K562 (cell line): ENCODE results near the gene FAM32A. TPM values are rescaled to one million over a fixed set of nuclear protein-coding genes. Genes with fewer than 3 reads are reported as not detected.

Experiments used
- ATAC-seq: fragments of 200-7000 bp; cut with Tn5 transposase; 3 replicates; pipeline ENCODE4 v1.9.1; 2020; ENCODE audit warnings: moderate library complexity
- BruUV-seq: library from RNA; stranded (reverse); fragments of 400-500 nt; replicated peaks from 2 replicates; lab custom pipeline; 2021; lab: Mats Ljungman, UMichigan
- CTCF ChIA-PET: fragments of 300-600 bp; formaldehyde crosslinking; extraction: SDS; loops from one replicate; lab custom pipeline; 2021; ENCODE audit warnings: low intra/inter-chr PET ratio; lab: Yijun Ruan, JAX
- POLR2A ChIA-PET: fragments of 300-600, 350-650 bp; sonication (Branson Sonifier 250); formaldehyde crosslinking; extraction: SDS; loops from one replicate; lab custom pipeline; 2021; ENCODE audit warnings: antibody characterized with exemption, inconsistent platforms; lab: Yijun Ruan, JAX
- DNase-seq, 4 experiments: peaks; one replicate each; pipeline versions ENCODE4 v3.0.0 to v3.0.0-alpha.2; 2011 to 2018; ENCODE audit warnings: low spot score in 3 of 4, mixed read lengths in 3 of 4; ENCODE audit errors: extremely low read depth in 1 of 4
- FAIRE-seq: peaks from 2 replicates; lab custom pipeline; 2011; peaks lifted over from hg19 to GRCh38; lab: Jason Lieb, UNC
- H2AFZ ChIP-seq: 2 replicates; pipeline ENCODE4 v1.6.0; 2011; ENCODE audit warnings: low read depth, low read length, control low read depth, inconsistent platforms
- H3K27ac ChIP-seq: fragments of 200-600 bp; 3 replicates; pipeline ENCODE4 v1.8.0; 2011; ENCODE audit warnings: low read depth, mild to moderate bottlenecking, control low read depth, inconsistent platforms, low read length, moderate library complexity, mixed read lengths; ENCODE audit errors: extremely low read depth
- H3K27me3 ChIP-seq, 2 experiments: fragments of 300-600 bp in 1 of 2; 2 replicates in 1 of 2; 3 replicates in 1 of 2; pipeline versions ENCODE4 v1.6.0 to v1.8.0; 2011; ENCODE audit warnings: inconsistent platforms in 2 of 2, low read length in 2 of 2, mild to moderate bottlenecking in 1 of 2, mixed read lengths in 1 of 2, moderate library complexity in 1 of 2; ENCODE audit not compliant: control insufficient read depth in 2 of 2, insufficient read depth in 2 of 2
- H3K36me3 ChIP-seq: fragments of 300-600 bp; 3 replicates; pipeline ENCODE4 v1.8.0; 2011; ENCODE audit warnings: mild to moderate bottlenecking, low read length, inconsistent platforms; ENCODE audit not compliant: control insufficient read depth, insufficient read depth
- H3K4me1 ChIP-seq, 2 experiments: fragments of 200-600 bp in 1 of 2; replicated peaks in 1 of 2; 2 replicates in 1 of 2; 3 replicates in 1 of 2; pipeline versions ENCODE4 v1.5.1 to v1.8.0; 2011; ENCODE audit warnings: inconsistent platforms in 2 of 2, low read length in 2 of 2, mild to moderate bottlenecking in 1 of 2, mixed read lengths in 1 of 2, moderate library complexity in 1 of 2; ENCODE audit not compliant: control insufficient read depth in 2 of 2, insufficient read depth in 2 of 2
- H3K4me2 ChIP-seq: 2 replicates; pipeline ENCODE4 v1.6.1; 2011; ENCODE audit warnings: low read length, control low read depth, inconsistent platforms, mixed read lengths; ENCODE audit not compliant: insufficient read depth
- H3K4me3 ChIP-seq: fragments of 200-600 bp; sonication (generic), shearing (Covaris generic); 2 replicates; pipeline ENCODE4 v1.5.1; 2016; ENCODE audit warnings: control low read depth, inconsistent platforms
- H3K79me2 ChIP-seq: fragments of 200-600 bp; 3 replicates; pipeline ENCODE4 v1.8.0; 2011; ENCODE audit warnings: low read length, inconsistent platforms; ENCODE audit not compliant: control insufficient read depth, insufficient read depth
- H3K9ac ChIP-seq, 2 experiments: 2 replicates each; pipeline versions ENCODE4 v1.6.0 to v1.6.1; 2011; ENCODE audit warnings: low read depth in 2 of 2, low read length in 2 of 2, control low read depth in 1 of 2, inconsistent platforms in 1 of 2, mild to moderate bottlenecking in 1 of 2, mixed read lengths in 1 of 2; ENCODE audit not compliant: insufficient read depth in 1 of 2
- H3K9me1 ChIP-seq: one replicate; pipeline ENCODE4 v1.6.0; 2011; ENCODE audit warnings: inconsistent platforms, mild to moderate bottlenecking, low read length, moderate library complexity; ENCODE audit not compliant: control insufficient read depth, insufficient read depth
- H3K9me3 ChIP-seq: replicated peaks from 2 replicates; pipeline ENCODE4 v1.5.1; 2011; ENCODE audit warnings: low read depth, low read length, inconsistent platforms; ENCODE audit not compliant: control insufficient read depth, insufficient read depth
- H4K20me1 ChIP-seq: replicated peaks from 2 replicates; pipeline ENCODE4 v1.6.1; 2011; ENCODE audit warnings: low read length, inconsistent platforms, mixed read lengths; ENCODE audit not compliant: control insufficient read depth, insufficient read depth
- HMG20B ChIP-seq: fragments of 250-450 bp; sonication (Bioruptor Pico); IDR thresholded peaks from 2 replicates; pipeline ENCODE4 v1.5.0; 2021; ENCODE audit warnings: mild to moderate bottlenecking
- JUN ChIP-seq, 2 experiments: sonication (generic) in 1 of 2; formaldehyde crosslinking in 1 of 2; IDR thresholded peaks; 2 replicates each; pipeline versions ENCODE4 v1.6.1 to v1.8.0; 2012 to 2022; ENCODE audit warnings: borderline replicate concordance in 2 of 2, mild to moderate bottlenecking in 2 of 2, improper control_type of control experiment in 1 of 2, low read depth in 1 of 2, low read length in 1 of 2, missing genetic modification reagents in 1 of 2
- NCOA1 ChIP-seq: fragments of 450-650 bp; IDR thresholded peaks from 2 replicates; pipeline ENCODE4 v1.6.1; 2016; ENCODE audit warnings: low read depth
- WHSC1 ChIP-seq: IDR thresholded peaks from one replicate; pipeline ENCODE4 v1.6.1; 2012; ENCODE audit warnings: low read length, control low read depth, inconsistent platforms
- ZNF12 ChIP-seq: sonication (generic); formaldehyde crosslinking; IDR thresholded peaks from 2 replicates; pipeline ENCODE4 v1.4.0; 2020; ENCODE audit warnings: mild to moderate bottlenecking, missing genetic modification reagents
- ZNF311 ChIP-seq: fragments of 250-450 bp; sonication (Bioruptor Pico); IDR thresholded peaks from 2 replicates; pipeline ENCODE4 v1.4.0; 2020; ENCODE audit warnings: mild to moderate bottlenecking, moderate library complexity
- WGBS: fragments of 100-300 bp; shearing (Covaris generic); methylation state at CpG from one replicate; pipeline ENCODE4 v1.1.6; 2016; ENCODE audit warnings: low coverage, mixed read lengths; ENCODE audit not compliant: insufficient coverage; ENCODE audit errors: missing lambda C conversion rate; 5-methylcytosine and 5-hydroxymethylcytosine counted together
- in situ Hi-C: fragments of 300-500 bp; cut with MboI; formaldehyde crosslinking; loops from 4 replicates; pipeline ENCODE4 v1.15.0; 2018; ENCODE audit warnings: inconsistent platforms, mixed read lengths
- intact Hi-C: fragments of 100-400 bp; cut with micrococcal nuclease; formaldehyde crosslinking; loops from 2 replicates; pipeline ENCODE4 v1.14.2; 2022
- polyA plus RNA-seq, 8 experiments: library from polyadenylated mRNA; depleted of rRNA in 4 of 8; stranded (reverse) in 5 of 8; unstranded in 3 of 8; fragments of >200 nt; fragmentation: Nextera tagmentation in 2 of 8; fragmentation: Illumina TruSeq in 1 of 8; extraction: Ambion mirVana in 2 of 8; extraction: Trizol in 1 of 8; gene quantifications; 2 replicates each; pipeline versions ENCODE4 v1.2.1 to v1.2.3, GENCODE V29; 2011 to 2014; ENCODE audit warnings: inconsistent platforms in 1 of 8, missing spikeins in 1 of 8
- total RNA-seq, 7 experiments: library from RNA; depleted of rRNA in 6 of 7; stranded (reverse); fragments of >200 nt in 6 of 7; fragmentation: Illumina TruSeq in 2 of 7; extraction: Trizol in 2 of 7; gene quantifications; 2 replicates each; pipeline versions ENCODE4 v1.2.1 to v1.2.3, GENCODE V29; 2011 to 2021; ENCODE audit warnings: low replicate concordance in 1 of 7
- TF ChIP-seq, protein P1 (sequence below): sonication (generic); formaldehyde crosslinking; IDR thresholded peaks from 2 replicates; pipeline ENCODE4 v1.8.1; 2023; ENCODE audit warnings: mild to moderate bottlenecking, missing genetic modification reagents
- TF ChIP-seq, protein P2 (sequence below): IDR thresholded peaks from 2 replicates; pipeline ENCODE4 v1.6.1; 2011; ENCODE audit not compliant: insufficient read length; ENCODE audit errors: extremely low read depth

FAM32A gene
- total and polyA plus RNA-seq, 9 of the 15 experiments (the other 6 are each of a cell fraction or from before 2014, with no cell fraction given), result 30.7 to 96.7 (median 73.7) TPM

DNA sequence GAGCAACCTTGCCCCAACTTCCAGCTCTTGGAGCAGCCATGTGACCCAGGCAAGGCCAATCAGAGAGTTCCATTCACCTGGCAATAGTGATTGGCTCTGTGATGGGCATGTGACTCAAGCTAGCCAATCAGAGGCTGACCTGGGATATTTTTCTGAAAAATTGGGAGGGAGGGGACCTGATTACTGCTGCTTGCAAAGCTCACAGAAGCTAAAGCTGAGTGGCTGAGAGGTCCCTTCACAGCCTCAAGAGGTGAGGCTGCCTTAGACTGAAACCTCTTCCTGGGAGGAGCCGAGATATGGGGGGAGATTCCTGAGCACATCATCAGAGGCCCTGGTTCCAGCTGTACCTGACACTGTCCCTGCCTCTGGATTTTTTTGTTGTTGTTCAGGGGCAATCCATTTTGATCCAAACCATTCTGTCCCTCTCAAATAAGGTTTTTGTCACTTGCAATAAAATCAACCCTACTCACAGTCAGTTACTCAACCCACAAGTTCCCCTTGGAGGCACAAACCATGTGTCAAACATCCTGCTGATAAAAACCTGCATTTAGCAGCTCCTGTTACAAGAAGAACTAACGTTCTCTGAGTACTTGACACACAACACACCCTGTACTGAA is 16.6 kb upstream of the FAM32A start (continued):
- no peak for TF ChIP-seq JUN (IDR thresholded peaks at IDR 0.05; ENCODE audit: borderline replicate concordance, low read depth, low read length)
- no peak for TF ChIP-seq JUN (CRISPR knock-in tag; IDR thresholded peaks at IDR 0.05; ENCODE audit: borderline replicate concordance)

DNA sequence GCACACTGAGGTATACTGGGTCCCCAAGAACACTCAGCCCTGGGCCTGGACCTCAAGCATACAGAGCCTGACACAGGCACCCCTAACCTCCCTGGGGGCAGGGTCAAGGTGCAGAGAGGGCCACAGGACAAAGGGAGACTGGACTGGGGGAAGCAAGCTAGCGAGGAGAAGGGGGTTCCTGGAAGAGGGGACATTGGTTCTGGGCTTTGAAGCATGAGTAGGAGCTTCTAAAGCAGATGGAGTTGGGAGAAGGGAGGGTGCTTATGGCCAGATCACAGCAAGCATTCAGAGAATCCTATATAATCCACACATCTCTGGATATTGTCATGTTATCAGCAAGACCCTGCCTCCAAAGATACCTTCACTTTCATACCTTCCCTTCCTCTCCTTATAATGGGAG is 15.1 kb upstream of the FAM32A start:
- Histone ChIP-seq H3K27ac (no peak overlapping the region), H3K9me1 (no peaks in the 10 kb centered on the region), H3K79me2 (no peaks in the 10 kb centered on the region), H3K9me3 (peaks cover 3% of the 10 kb centered on the region; the same call in 1 of the 2 replicates), H2AFZ (no peak overlapping the region), H3K36me3 (no peaks in the 10 kb centered on the region), H4K20me1 (no peaks in the 10 kb centered on the region), H3K4me3 (no peak overlapping the region), H3K4me2 (no peak overlapping the region), H3K9ac (no peak overlapping the region), H3K27me3 (peaks cover 0 to 12% of the 10 kb centered on the region in 2 experiments; a peak in 2 of 5 replicates), H3K4me1 (peaks cover 0 to 3% of the 10 kb centered on the region in 2 experiments; a peak in 1 of 5 replicates)
- intact Hi-C loops (no loop called here), in situ Hi-C loops (no loop called here)
- TF ChIP-seq WHSC1 (no peak), ZNF311 (CRISPR knock-in tag) (no peak), ZNF12 (no peak), HMG20B (CRISPR knock-in tag) (no peak), NCOA1 (no peak)
- TF ChIP-seq, protein P1, sequence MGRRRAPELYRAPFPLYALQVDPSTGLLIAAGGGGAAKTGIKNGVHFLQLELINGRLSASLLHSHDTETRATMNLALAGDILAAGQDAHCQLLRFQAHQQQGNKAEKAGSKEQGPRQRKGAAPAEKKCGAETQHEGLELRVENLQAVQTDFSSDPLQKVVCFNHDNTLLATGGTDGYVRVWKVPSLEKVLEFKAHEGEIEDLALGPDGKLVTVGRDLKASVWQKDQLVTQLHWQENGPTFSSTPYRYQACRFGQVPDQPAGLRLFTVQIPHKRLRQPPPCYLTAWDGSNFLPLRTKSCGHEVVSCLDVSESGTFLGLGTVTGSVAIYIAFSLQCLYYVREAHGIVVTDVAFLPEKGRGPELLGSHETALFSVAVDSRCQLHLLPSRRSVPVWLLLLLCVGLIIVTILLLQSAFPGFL (CRISPR knock-in tag), result no peak
- TF ChIP-seq, protein P2, sequence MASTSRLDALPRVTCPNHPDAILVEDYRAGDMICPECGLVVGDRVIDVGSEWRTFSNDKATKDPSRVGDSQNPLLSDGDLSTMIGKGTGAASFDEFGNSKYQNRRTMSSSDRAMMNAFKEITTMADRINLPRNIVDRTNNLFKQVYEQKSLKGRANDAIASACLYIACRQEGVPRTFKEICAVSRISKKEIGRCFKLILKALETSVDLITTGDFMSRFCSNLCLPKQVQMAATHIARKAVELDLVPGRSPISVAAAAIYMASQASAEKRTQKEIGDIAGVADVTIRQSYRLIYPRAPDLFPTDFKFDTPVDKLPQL, result no peak
- DNase-seq (no peak), FAIRE-seq (no peak), ATAC-seq (no peak)
- WGBS, result 0% methylated on average over 1 of the region's 1 CpG
- ChIA-PET POLR2A (interaction anchor here (0.6 to 1.4 kb wide), 3 partner anchors 15 to 621 kb away, joined by 3 to 6 read pairs (median 3); partner anchors contain the start of gene FAM32A), CTCF (no interaction called here)
- BruUV-seq, result no TSS peak
